ENCODE measurements around the gene LZTS2. TPM values are rescaled to one million over a fixed set of nuclear protein-coding genes. Genes with fewer than 3 reads are reported as not detected.

Gene LZTS2
- total RNA-seq, 4 donors from 2014 or later: 51.5 to 123 (median 85.2) TPM

- intact Hi-C loops (cut with DNase I; ENCODE audit: low total_unique reads): no loop called here
- TF ChIP-seq POLR2A (IDR thresholded peaks at IDR 0.05): no peak
- TF ChIP-seq, protein P1, sequence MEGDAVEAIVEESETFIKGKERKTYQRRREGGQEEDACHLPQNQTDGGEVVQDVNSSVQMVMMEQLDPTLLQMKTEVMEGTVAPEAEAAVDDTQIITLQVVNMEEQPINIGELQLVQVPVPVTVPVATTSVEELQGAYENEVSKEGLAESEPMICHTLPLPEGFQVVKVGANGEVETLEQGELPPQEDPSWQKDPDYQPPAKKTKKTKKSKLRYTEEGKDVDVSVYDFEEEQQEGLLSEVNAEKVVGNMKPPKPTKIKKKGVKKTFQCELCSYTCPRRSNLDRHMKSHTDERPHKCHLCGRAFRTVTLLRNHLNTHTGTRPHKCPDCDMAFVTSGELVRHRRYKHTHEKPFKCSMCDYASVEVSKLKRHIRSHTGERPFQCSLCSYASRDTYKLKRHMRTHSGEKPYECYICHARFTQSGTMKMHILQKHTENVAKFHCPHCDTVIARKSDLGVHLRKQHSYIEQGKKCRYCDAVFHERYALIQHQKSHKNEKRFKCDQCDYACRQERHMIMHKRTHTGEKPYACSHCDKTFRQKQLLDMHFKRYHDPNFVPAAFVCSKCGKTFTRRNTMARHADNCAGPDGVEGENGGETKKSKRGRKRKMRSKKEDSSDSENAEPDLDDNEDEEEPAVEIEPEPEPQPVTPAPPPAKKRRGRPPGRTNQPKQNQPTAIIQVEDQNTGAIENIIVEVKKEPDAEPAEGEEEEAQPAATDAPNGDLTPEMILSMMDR (IDR thresholded peaks at IDR 0.05): no peak
- no peak overlapping the region for H3K4me3 ChIP-seq
- H3K36me3 ChIP-seq: no peaks in the 10 kb centered on the region
- peak overlapping the region; percentile 100 for H3K27ac ChIP-seq
- no peaks in the 10 kb centered on the region for H3K9me3 ChIP-seq
- no peaks in the 10 kb centered on the region for H3K27me3 ChIP-seq
- peaks cover 0 to 11% of the 10 kb centered on the region in 2 donors for H3K4me1 ChIP-seq
- no peak for DNase-seq
Measured at GRCh38 chr10:101002456-101002855, 2.8 kb downstream of the LZTS2 start.

DNA sequence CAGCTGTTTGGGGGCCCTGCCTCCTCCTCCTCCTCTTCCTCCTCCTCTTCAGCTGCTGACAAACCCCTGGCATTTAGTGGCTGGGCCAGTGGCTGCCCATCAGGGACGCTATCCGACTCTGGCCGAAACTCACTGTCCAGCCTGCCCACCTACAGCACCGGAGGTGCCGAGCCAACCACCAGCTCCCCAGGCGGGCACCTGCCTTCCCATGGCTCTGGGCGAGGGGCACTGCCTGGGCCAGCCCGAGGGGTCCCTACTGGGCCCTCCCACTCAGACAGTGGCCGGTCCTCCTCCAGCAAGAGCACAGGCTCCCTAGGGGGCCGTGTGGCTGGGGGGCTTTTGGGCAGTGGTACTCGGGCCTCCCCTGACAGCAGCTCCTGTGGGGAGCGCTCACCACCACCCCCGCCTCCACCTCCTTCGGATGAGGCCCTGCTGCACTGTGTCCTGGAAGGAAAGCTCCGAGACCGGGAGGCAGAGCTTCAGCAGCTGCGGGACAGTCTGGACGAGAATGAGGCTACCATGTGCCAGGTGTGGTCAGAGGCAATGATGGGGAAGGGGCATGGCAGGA lies 4.1 kb downstream of the LZTS2 start:
- no peak overlapping the region for H3K4me3 ChIP-seq
- H3K27me3 ChIP-seq: no peaks in the 10 kb centered on the region
- H3K27ac ChIP-seq: no peak overlapping the region
- no peaks in the 10 kb centered on the region for H3K36me3 ChIP-seq
- no peaks in the 10 kb centered on the region for H3K9me3 ChIP-seq
- intact Hi-C loops (cut with DNase I; ENCODE audit: low total_unique reads): no loop called here
- H3K4me1 ChIP-seq: peaks cover 6 to 11% of the 10 kb centered on the region in 2 donors
- DNase-seq: no peak
- TF ChIP-seq, protein P1 (IDR thresholded peaks at IDR 0.05): no peak
- no peak for TF ChIP-seq POLR2A (IDR thresholded peaks at IDR 0.05)

DNA sequence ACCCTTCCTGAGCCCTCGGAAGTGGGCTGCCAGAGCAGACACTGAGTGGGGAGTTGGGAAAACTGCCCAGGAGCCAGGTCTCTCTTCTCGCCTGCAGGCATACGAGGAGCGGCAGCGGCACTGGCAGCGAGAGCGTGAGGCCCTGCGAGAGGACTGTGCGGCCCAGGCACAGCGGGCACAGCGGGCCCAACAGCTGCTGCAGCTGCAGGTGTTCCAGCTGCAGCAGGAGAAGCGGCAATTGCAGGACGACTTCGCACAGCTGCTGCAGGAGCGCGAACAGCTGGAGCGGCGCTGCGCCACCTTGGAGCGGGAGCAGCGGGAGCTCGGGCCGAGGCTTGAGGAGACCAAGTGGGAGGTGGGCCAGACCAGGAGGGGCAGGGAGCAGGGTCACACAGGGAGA lies 5.8 kb downstream of the LZTS2 start:
- no peak for TF ChIP-seq POLR2A (IDR thresholded peaks at IDR 0.05)
- TF ChIP-seq, protein P1 (IDR thresholded peaks at IDR 0.05): no peak
- intact Hi-C loops (cut with DNase I; ENCODE audit: low total_unique reads): no loop called here
- H3K4me3 ChIP-seq: no peak overlapping the region
- no peaks in the 10 kb centered on the region for H3K27me3 ChIP-seq
- peaks cover 6 to 11% of the 10 kb centered on the region in 2 donors for H3K4me1 ChIP-seq
- H3K9me3 ChIP-seq: no peaks in the 10 kb centered on the region
- H3K36me3 ChIP-seq: no peaks in the 10 kb centered on the region
- DNase-seq: no peak
- H3K27ac ChIP-seq: no peak overlapping the region

GRCh38 chr10:101005869-101006567 lies 6.4 kb downstream of the LZTS2 start:
- peaks cover 6 to 11% of the 10 kb centered on the region in 2 donors for H3K4me1 ChIP-seq
- H3K9me3 ChIP-seq: no peaks in the 10 kb centered on the region
- TF ChIP-seq POLR2A (IDR thresholded peaks at IDR 0.05): no peak
- TF ChIP-seq, protein P1 (IDR thresholded peaks at IDR 0.05): no peak
- intact Hi-C loops (cut with DNase I; ENCODE audit: low total_unique reads): no loop called here
- peak overlapping the region in 1 of 2 donors; percentile 71 for H3K27ac ChIP-seq
- H3K4me3 ChIP-seq: no peak overlapping the region
- no peak for DNase-seq
- H3K27me3 ChIP-seq: no peaks in the 10 kb centered on the region
- H3K36me3 ChIP-seq: no peaks in the 10 kb centered on the region

DNA sequence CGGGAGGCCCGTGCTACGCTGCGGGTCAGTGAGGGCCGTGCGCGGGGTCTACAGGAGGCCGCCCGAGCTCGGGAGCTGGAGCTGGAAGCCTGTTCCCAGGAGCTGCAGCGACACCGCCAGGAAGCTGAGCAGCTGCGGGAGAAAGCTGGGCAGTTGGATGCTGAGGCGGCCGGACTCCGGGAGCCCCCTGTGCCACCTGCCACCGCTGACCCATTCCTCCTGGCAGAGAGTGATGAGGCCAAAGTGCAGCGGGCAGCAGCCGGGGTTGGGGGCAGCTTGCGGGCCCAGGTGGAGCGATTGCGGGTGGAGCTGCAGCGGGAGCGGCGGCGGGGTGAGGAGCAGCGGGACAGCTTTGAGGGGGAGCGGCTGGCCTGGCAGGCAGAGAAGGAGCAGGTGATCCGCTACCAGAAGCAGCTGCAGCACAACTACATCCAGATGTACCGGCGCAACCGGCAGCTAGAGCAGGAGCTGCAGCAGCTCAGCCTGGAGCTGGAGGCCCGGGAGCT lies 7.0 kb downstream of the LZTS2 start:
- peaks cover 6 to 11% of the 10 kb centered on the region in 2 donors for H3K4me1 ChIP-seq
- intact Hi-C loops (cut with DNase I; ENCODE audit: low total_unique reads): no loop called here
- TF ChIP-seq, protein P1 (IDR thresholded peaks at IDR 0.05): no peak
- TF ChIP-seq POLR2A (IDR thresholded peaks at IDR 0.05): no peak
- peak in 1 of 2 donors; percentile 46 for DNase-seq
- H3K27me3 ChIP-seq: no peaks in the 10 kb centered on the region
- H3K9me3 ChIP-seq: no peaks in the 10 kb centered on the region
- no peak overlapping the region for H3K4me3 ChIP-seq
- peak overlapping the region; percentile 64 to 71 for H3K27ac ChIP-seq
- no peaks in the 10 kb centered on the region for H3K36me3 ChIP-seq

Measured in uterus (tissue), 4 donors.